Suprapubic skin (tissue), 4 donors: ENCODE results near the gene CACNA2D2. TPM values are rescaled to one million over a fixed set of nuclear protein-coding genes. Genes with fewer than 3 reads are reported as not detected.

Experiments used
- DNase-seq, 2 donors: peaks; one replicate each; pipeline ENCODE4 v3.0.0-alpha.2; 2019; ENCODE audit warnings: low spot score in 2 of 2
- H3K27ac ChIP-seq: fragments of 200-600 bp; sonication (generic); one replicate; pipeline ENCODE4 v1.5.1; 2019
- H3K27me3 ChIP-seq: fragments of 200-600 bp; sonication (generic); one replicate; pipeline ENCODE4 v1.5.1; 2019
- H3K36me3 ChIP-seq: fragments of 200-600 bp; sonication (generic); one replicate; pipeline ENCODE4 v1.5.1; 2019
- H3K4me1 ChIP-seq: fragments of 200-600 bp; sonication (generic); one replicate; pipeline ENCODE4 v1.5.1; 2019
- H3K4me3 ChIP-seq: fragments of 200-600 bp; sonication (generic); one replicate; pipeline ENCODE4 v1.5.1; 2019; ENCODE audit warnings: mild to moderate bottlenecking
- H3K9me3 ChIP-seq: fragments of 200-600 bp; sonication (generic); one replicate; pipeline ENCODE4 v1.5.1; 2019
- CTCF ChIP-seq, 2 donors: fragments of 200-600 bp in 1 of 2; fragments of 450-650 bp in 1 of 2; sonication (generic) in 1 of 2; IDR thresholded peaks; one replicate each; pipeline ENCODE4 v1.5.1; 2016 to 2019; ENCODE audit warnings: antibody characterized with exemption in 2 of 2, mild to moderate bottlenecking in 1 of 2, moderate library complexity in 1 of 2
- EP300 ChIP-seq: sonication (generic); formaldehyde crosslinking; IDR thresholded peaks from one replicate; pipeline ENCODE4 v1.6.1; 2017; ENCODE audit warnings: antibody characterized with exemption
- POLR2A ChIP-seq, 2 donors: fragments of 450-650 bp; IDR thresholded peaks; one replicate each; pipeline ENCODE4 v1.6.1; 2017; ENCODE audit warnings: antibody characterized with exemption in 2 of 2, mild to moderate bottlenecking in 2 of 2, moderate library complexity in 2 of 2
- POLR2AphosphoS5 ChIP-seq, 3 donors: sonication (generic); formaldehyde crosslinking; IDR thresholded peaks; one replicate each; pipeline ENCODE4 v1.6.1; 2017; ENCODE audit warnings: antibody characterized with exemption in 3 of 3
- WGBS: methylation state at CpG from one replicate; pipeline ENCODE4 v1.1.5; 2018; 5-methylcytosine and 5-hydroxymethylcytosine counted together
- total RNA-seq, 4 donors: library from RNA; depleted of rRNA; stranded (reverse); fragments of >200 nt; gene quantifications; one replicate each; pipeline ENCODE4 v1.1.0, GENCODE V29; 2016

CACNA2D2 gene
- total RNA-seq, 4 donors from 2014 or later, result 1.4 to 5.6 (median 1.7) TPM

GRCh38 chr3:50486219-50486888, 17.1 kb downstream of the CACNA2D2 start:
- Histone ChIP-seq H3K36me3 (no peaks in the 10 kb centered on the region), H3K4me3 (no peak overlapping the region), H3K27me3 (no peaks in the 10 kb centered on the region), H3K27ac (no peak overlapping the region), H3K4me1 (peaks cover 17% of the 10 kb centered on the region), H3K9me3 (no peaks in the 10 kb centered on the region)
- no peak for DNase-seq
- TF ChIP-seq EP300, result no peak
- TF ChIP-seq POLR2AphosphoS5 (IDR thresholded peaks at IDR 0.05), result no peak
- TF ChIP-seq CTCF (IDR thresholded peaks at IDR 0.05), result no peak
- TF ChIP-seq POLR2A (IDR thresholded peaks at IDR 0.05), result no peak
- WGBS, result 94% methylated on average over 4 of the region's 4 CpGs

- no peaks in the 10 kb centered on the region for H3K9me3 ChIP-seq
- no peak for DNase-seq
- H3K27ac ChIP-seq, result no peak overlapping the region
- H3K36me3 ChIP-seq, result no peaks in the 10 kb centered on the region
- WGBS, result 64% methylated on average over 2 of the region's 8 CpGs
- H3K27me3 ChIP-seq, result no peaks in the 10 kb centered on the region
- H3K4me3 ChIP-seq, result no peak overlapping the region
- H3K4me1 ChIP-seq, result peaks cover 17% of the 10 kb centered on the region
- TF ChIP-seq POLR2AphosphoS5 (IDR thresholded peaks at IDR 0.05) (no peak), EP300 (no peak), CTCF (IDR thresholded peaks at IDR 0.05) (no peak), POLR2A (IDR thresholded peaks at IDR 0.05) (no peak)
These were observed 18.7 kb downstream of the CACNA2D2 start for GRCh38 chr3:50484722-50485121.

- no peaks in the 10 kb centered on the region for H3K9me3 ChIP-seq
- TF ChIP-seq POLR2AphosphoS5 (IDR thresholded peaks at IDR 0.05) (no peak), EP300 (no peak), POLR2A (IDR thresholded peaks at IDR 0.05) (no peak), CTCF (IDR thresholded peaks at IDR 0.05) (no peak)
- no peaks in the 10 kb centered on the region for H3K27me3 ChIP-seq
- WGBS, result 88% methylated on average over 6 of the region's 6 CpGs
- H3K27ac ChIP-seq, result no peak overlapping the region
- H3K4me1 ChIP-seq, result peaks cover 17% of the 10 kb centered on the region
- no peak for DNase-seq
- H3K4me3 ChIP-seq, result no peak overlapping the region
- H3K36me3 ChIP-seq, result no peaks in the 10 kb centered on the region
These were observed 20.1 kb downstream of the CACNA2D2 start for GRCh38 chr3:50483374-50483773.

GRCh38 chr3:50481992-50482391, 21.4 kb downstream of the CACNA2D2 start:
- 38% methylated on average over 4 of the region's 4 CpGs for WGBS
- no peak for DNase-seq
- H3K4me3 ChIP-seq, result no peak overlapping the region
- H3K27ac ChIP-seq, result no peak overlapping the region
- no peaks in the 10 kb centered on the region for H3K9me3 ChIP-seq
- peaks cover 14% of the 10 kb centered on the region for H3K4me1 ChIP-seq
- H3K27me3 ChIP-seq, result no peaks in the 10 kb centered on the region
- TF ChIP-seq CTCF (IDR thresholded peaks at IDR 0.05), result no peak
- TF ChIP-seq POLR2A (IDR thresholded peaks at IDR 0.05), result no peak
- no peak for TF ChIP-seq EP300
- H3K36me3 ChIP-seq, result no peaks in the 10 kb centered on the region

- H3K27ac ChIP-seq, result no peak overlapping the region
- H3K4me1 ChIP-seq, result peaks cover 13% of the 10 kb centered on the region
- WGBS, result 48% methylated on average over 4 of the region's 4 CpGs
- H3K36me3 ChIP-seq, result no peaks in the 10 kb centered on the region
- DNase-seq, result no peak
- no peak overlapping the region for H3K4me3 ChIP-seq
- TF ChIP-seq EP300 (no peak), CTCF (IDR thresholded peaks at IDR 0.05) (no peak), POLR2AphosphoS5 (IDR thresholded peaks at IDR 0.05) (no peak), POLR2A (IDR thresholded peaks at IDR 0.05) (no peak)
- no peaks in the 10 kb centered on the region for H3K27me3 ChIP-seq
- H3K9me3 ChIP-seq, result no peaks in the 10 kb centered on the region
These were observed 23.0 kb downstream of the CACNA2D2 start for GRCh38 chr3:50480471-50480870.
